ENCODE data around the gene VIL1.

GRCh38 chr2:218399391-218400166, 19.3 kb upstream of the VIL1 start, which contains the start of gene CTDSP1:
- TF ChIP-seq EZH2 (IDR thresholded peaks at IDR 0.05) = no peak
- TF ChIP-seq POLR2AphosphoS5 (IDR thresholded peaks at IDR 0.05; ENCODE audit: borderline replicate concordance, low read depth, low read length) = peak; percentile 63
- peak; percentile 75 for TF ChIP-seq FOXP2 (optimal IDR thresholded peaks at IDR 0.05; ENCODE audit: control extremely low read depth, extremely low read length, insufficient read depth)

Data from SK-N-MC (cell line).